PFSK-1 (cell line): ENCODE measurements around the gene RBMY1F. TPM values are rescaled to one million over a fixed set of nuclear protein-coding genes. Genes with fewer than 3 reads are reported as not detected.
"Not testable (repeated sequence)": the region's sequence is repeated elsewhere in the genome, so short reads cannot be mapped to it uniquely, and the experiment has no call there.

Source experiments
- FOXP2 ChIP-seq: optimal IDR thresholded peaks from 2 replicates; pipeline ENCODE3; 2011; ENCODE audit warnings: borderline replicate concordance, control low read depth, inconsistent platforms; ENCODE audit not compliant: insufficient read depth; ENCODE audit errors: extremely low read length, extremely low read depth
- POLR2AphosphoS5 ChIP-seq: IDR thresholded peaks from 2 replicates; pipeline ENCODE4 v1.6.1; 2012; ENCODE audit warnings: low read depth, mild to moderate bottlenecking, control low read depth, low read length, moderate library complexity
- TAF1 ChIP-seq: IDR thresholded peaks from 2 replicates; pipeline ENCODE4 v1.6.1; 2012; ENCODE audit warnings: low read length, control low read depth, borderline replicate concordance; ENCODE audit not compliant: insufficient read depth
- polyA plus RNA-seq: library from polyadenylated mRNA; unstranded; fragments of >200 nt; gene quantifications from one replicate; pipeline ENCODE4 v1.2.1, GENCODE V29; 2012; ENCODE audit warnings: low read depth, missing spikeins; ENCODE audit not compliant: insufficient read length

The RBMY1F gene
- polyA plus RNA-seq, result not detected

DNA sequence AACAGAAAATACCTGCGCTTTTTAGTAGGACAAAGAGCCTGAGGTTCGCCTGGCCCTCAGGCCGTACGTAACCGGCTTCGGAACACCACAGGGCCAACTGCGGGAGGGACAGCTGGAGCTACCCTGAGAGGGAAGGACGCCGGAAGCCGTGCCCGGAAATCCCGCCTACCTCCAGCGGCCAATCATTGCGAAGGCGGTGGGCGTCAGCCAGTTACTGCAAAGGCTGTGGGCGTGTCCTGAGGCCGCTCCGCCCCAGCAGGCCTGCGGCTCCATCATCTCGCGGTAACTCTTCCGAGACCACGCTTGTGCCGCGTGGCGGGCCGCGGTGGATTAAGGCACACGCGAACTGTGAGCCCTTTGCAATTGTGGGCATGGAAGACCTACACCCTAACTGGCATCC, at the start of gene RBMY1F:
TSS of gene RBMY1F (minus strand) at position 101 of the 400 bp plus-strand sequence. CDS start 1,954 bp downstream, outside the sequence.
- TF ChIP-seq TAF1, FOXP2, POLR2AphosphoS5: not testable (repeated sequence)
